Iris pigment epithelial cell (primary cell): ENCODE data around the gene TNFRSF12A.

Source experiments
- DNase-seq: peaks from one replicate; pipeline ENCODE4 v3.0.0-alpha.2; 2011; ENCODE audit warnings: low read depth

Gene TNFRSF12A

GRCh38 chr16:2986623-2987188, 33.5 kb upstream of the TNFRSF12A start:
- no peak for DNase-seq

- DNase-seq: no peak
These were observed 32.9 kb upstream of the TNFRSF12A start for GRCh38 chr16:2987286-2987685.

GRCh38 chr16:2987833-2988232, 32.3 kb upstream of the TNFRSF12A start:
- DNase-seq: no peak

GRCh38 chr16:2988590-2989099, 31.5 kb upstream of the TNFRSF12A start:
- DNase-seq: no peak

- no peak for DNase-seq
These were observed 29.3 kb upstream of the TNFRSF12A start for GRCh38 chr16:2990891-2991290.

- DNase-seq: no peak
These were observed 28.5 kb upstream of the TNFRSF12A start for GRCh38 chr16:2991566-2992261.

- no peak for DNase-seq
These were observed 27.6 kb upstream of the TNFRSF12A start for GRCh38 chr16:2992383-2993081.

GRCh38 chr16:2996298-2996697, 23.9 kb upstream of the TNFRSF12A start:
- DNase-seq: no peak

GRCh38 chr16:2999929-3000328, 20.2 kb upstream of the TNFRSF12A start:
- DNase-seq: no peak

- no peak for DNase-seq
These were observed 19.6 kb upstream of the TNFRSF12A start for GRCh38 chr16:3000540-3000939.

- no peak for DNase-seq
These were observed 18.9 kb upstream of the TNFRSF12A start for GRCh38 chr16:3001316-3001715.

GRCh38 chr16:3003582-3004270, 16.4 kb upstream of the TNFRSF12A start:
- DNase-seq: peak; percentile 99

- DNase-seq: no peak
These were observed 15.8 kb upstream of the TNFRSF12A start for GRCh38 chr16:3004319-3004718.

- no peak for DNase-seq
These were observed 15.3 kb upstream of the TNFRSF12A start for GRCh38 chr16:3004781-3005284.

GRCh38 chr16:3007059-3007956, 12.9 kb upstream of the TNFRSF12A start:
- DNase-seq: no peak

- no peak for DNase-seq
These were observed 12.0 kb upstream of the TNFRSF12A start for GRCh38 chr16:3007957-3008689.

GRCh38 chr16:3008690-3009037, 11.5 kb upstream of the TNFRSF12A start:
- no peak for DNase-seq

GRCh38 chr16:3009568-3010390, 10.4 kb upstream of the TNFRSF12A start:
- DNase-seq: peak; percentile 27

- no peak for DNase-seq
These were observed 9.7 kb upstream of the TNFRSF12A start for GRCh38 chr16:3010510-3010909.

GRCh38 chr16:3012246-3012645, 7.9 kb upstream of the TNFRSF12A start:
- no peak for DNase-seq
